ENCODE measurements around the gene CDYL2. TPM values are rescaled to one million over a fixed set of nuclear protein-coding genes. Genes with fewer than 3 reads are reported as not detected.

Gene CDYL2
- total and polyA plus RNA-seq, 4 donors = 0.84 to 4.1 (median 2.3) TPM

GRCh38 chr16:80746231-80746630, 58.2 kb downstream of the CDYL2 start:
- Histone ChIP-seq H3K9ac (ENCODE audit: low read depth in 1 of 2, low read length in 2 of 2) (no peak overlapping the region), H3K9me3 (ENCODE audit: control insufficient read depth in 4 of 4, low read length in 3 of 4) (no peaks in the 10 kb centered on the region), H3K27me3 (ENCODE audit: control insufficient read depth in 4 of 4, insufficient read depth in 4 of 4, low read length in 3 of 4) (no peaks in the 10 kb centered on the region), H3K36me3 (ENCODE audit: control insufficient read depth in 4 of 4, insufficient read depth in 3 of 4, low read depth in 1 of 4, low read length in 3 of 4) (peaks cover 0 to 3% (median 0%) of the 10 kb centered on the region in 4 donors), H3K27ac (ENCODE audit: low read depth in 1 of 2, low read length in 2 of 2) (no peak overlapping the region), H3K4me1 (ENCODE audit: control insufficient read depth in 4 of 4, insufficient read depth in 4 of 4, low read length in 3 of 4) (peaks cover 0 to 2% (median 1%) of the 10 kb centered on the region in 4 donors), H3K4me3 (ENCODE audit: low read depth in 1 of 3, low read length in 3 of 3) (no peak overlapping the region)
- TF ChIP-seq FOXA2 (IDR thresholded peaks at IDR 0.05) (no peak), YY1 (IDR thresholded peaks at IDR 0.05) (no peak), HNF4A (conservative IDR thresholded peaks at IDR 0.05) (no peak), GABPA (IDR thresholded peaks at IDR 0.05 in 1 of 2, conservative IDR thresholded peaks at IDR 0.05 in 1 of 2) (no peak), EGR1 (IDR thresholded peaks at IDR 0.05; ENCODE audit: low read depth in 2 of 2) (no peak), FOXA1 (IDR thresholded peaks at IDR 0.05) (no peak), REST (IDR thresholded peaks at IDR 0.05) (no peak), RXRA (IDR thresholded peaks at IDR 0.05) (no peak), RAD21 (IDR thresholded peaks at IDR 0.05) (no peak), TAF1 (conservative IDR thresholded peaks at IDR 0.05) (no peak), NR2F2 (IDR thresholded peaks at IDR 0.05) (no peak), ZBTB33 (IDR thresholded peaks at IDR 0.05) (no peak), SP1 (IDR thresholded peaks at IDR 0.05) (no peak), ATF3 (IDR thresholded peaks at IDR 0.05) (no peak)
- TF ChIP-seq, protein P1, sequence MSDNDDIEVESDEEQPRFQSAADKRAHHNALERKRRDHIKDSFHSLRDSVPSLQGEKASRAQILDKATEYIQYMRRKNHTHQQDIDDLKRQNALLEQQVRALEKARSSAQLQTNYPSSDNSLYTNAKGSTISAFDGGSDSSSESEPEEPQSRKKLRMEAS (IDR thresholded peaks at IDR 0.05) = no peak
- TF ChIP-seq, protein P2, sequence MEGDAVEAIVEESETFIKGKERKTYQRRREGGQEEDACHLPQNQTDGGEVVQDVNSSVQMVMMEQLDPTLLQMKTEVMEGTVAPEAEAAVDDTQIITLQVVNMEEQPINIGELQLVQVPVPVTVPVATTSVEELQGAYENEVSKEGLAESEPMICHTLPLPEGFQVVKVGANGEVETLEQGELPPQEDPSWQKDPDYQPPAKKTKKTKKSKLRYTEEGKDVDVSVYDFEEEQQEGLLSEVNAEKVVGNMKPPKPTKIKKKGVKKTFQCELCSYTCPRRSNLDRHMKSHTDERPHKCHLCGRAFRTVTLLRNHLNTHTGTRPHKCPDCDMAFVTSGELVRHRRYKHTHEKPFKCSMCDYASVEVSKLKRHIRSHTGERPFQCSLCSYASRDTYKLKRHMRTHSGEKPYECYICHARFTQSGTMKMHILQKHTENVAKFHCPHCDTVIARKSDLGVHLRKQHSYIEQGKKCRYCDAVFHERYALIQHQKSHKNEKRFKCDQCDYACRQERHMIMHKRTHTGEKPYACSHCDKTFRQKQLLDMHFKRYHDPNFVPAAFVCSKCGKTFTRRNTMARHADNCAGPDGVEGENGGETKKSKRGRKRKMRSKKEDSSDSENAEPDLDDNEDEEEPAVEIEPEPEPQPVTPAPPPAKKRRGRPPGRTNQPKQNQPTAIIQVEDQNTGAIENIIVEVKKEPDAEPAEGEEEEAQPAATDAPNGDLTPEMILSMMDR (IDR thresholded peaks at IDR 0.05; ENCODE audit: low read depth, low read length, missing input control) = no peak
- no peak for DNase-seq (ENCODE audit: low spot score)
- 89% methylated on average over 4 of the region's 4 CpGs for WGBS

DNA sequence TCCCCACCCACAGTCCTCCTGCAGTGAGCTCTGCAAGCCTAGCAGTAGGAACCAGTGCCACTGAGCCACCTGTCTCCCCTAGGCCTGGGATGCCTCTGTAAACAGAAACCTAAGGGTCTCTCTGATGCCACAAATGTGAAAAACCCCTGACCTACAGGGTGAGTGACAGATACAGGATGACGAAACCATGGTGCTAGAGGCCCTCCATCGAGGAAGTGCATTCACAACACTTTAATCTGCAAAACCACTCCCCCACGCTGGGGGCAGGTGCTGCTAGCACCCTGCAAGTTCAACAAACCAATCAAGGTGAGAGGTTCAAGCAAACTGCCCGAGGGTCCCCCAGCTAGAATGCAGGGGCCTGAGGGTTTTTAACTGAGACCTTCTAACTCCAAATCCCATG, 59.5 kb downstream of the CDYL2 start:
- Histone ChIP-seq H3K4me3 (ENCODE audit: low read depth in 1 of 3, low read length in 3 of 3) (no peak overlapping the region), H3K9ac (ENCODE audit: low read depth in 1 of 2, low read length in 2 of 2) (no peak overlapping the region), H3K27me3 (ENCODE audit: control insufficient read depth in 4 of 4, insufficient read depth in 4 of 4, low read length in 3 of 4) (no peaks in the 10 kb centered on the region), H3K9me3 (ENCODE audit: control insufficient read depth in 4 of 4, low read length in 3 of 4) (peaks cover 0 to 4% (median 0%) of the 10 kb centered on the region in 4 donors), H3K27ac (ENCODE audit: low read depth in 1 of 2, low read length in 2 of 2) (no peak overlapping the region), H3K4me1 (ENCODE audit: control insufficient read depth in 4 of 4, insufficient read depth in 4 of 4, low read length in 3 of 4) (no peaks in the 10 kb centered on the region), H3K36me3 (ENCODE audit: control insufficient read depth in 4 of 4, insufficient read depth in 3 of 4, low read depth in 1 of 4, low read length in 3 of 4) (peaks cover 0 to 3% (median 0%) of the 10 kb centered on the region in 4 donors)
- DNase-seq (ENCODE audit: low spot score) = no peak
- TF ChIP-seq HNF4A (conservative IDR thresholded peaks at IDR 0.05) (no peak), GABPA (IDR thresholded peaks at IDR 0.05 in 1 of 2, conservative IDR thresholded peaks at IDR 0.05 in 1 of 2) (no peak), EGR1 (IDR thresholded peaks at IDR 0.05; ENCODE audit: low read depth in 2 of 2) (no peak), ATF3 (IDR thresholded peaks at IDR 0.05) (no peak), SP1 (IDR thresholded peaks at IDR 0.05) (no peak), FOXA1 (IDR thresholded peaks at IDR 0.05) (no peak), RXRA (IDR thresholded peaks at IDR 0.05) (no peak), FOXA2 (IDR thresholded peaks at IDR 0.05) (no peak), HNF4G (IDR thresholded peaks at IDR 0.05) (no peak), REST (IDR thresholded peaks at IDR 0.05) (no peak)
- WGBS = 71% methylated on average over 4 of the region's 4 CpGs

All from liver (tissue), 9 donors.